Esophagus mucosa (tissue), 1 donor: ENCODE results near the gene WDR75. TPM values are rescaled to one million over a fixed set of nuclear protein-coding genes. Genes with fewer than 3 reads are reported as not detected.

Experiments
- total RNA-seq: library from RNA; stranded (reverse); gene quantifications from one replicate; pipeline ENCODE4 v1.2.4, GENCODE V29; 2023
- donor health status: DM: yes; HTN: yes; CAD: no.

The WDR75 gene
- total RNA-seq, 1 donor from 2014 or later: 24.3 TPM

Other genes with a start within 250 kb of the WDR75 start
- 11.8 TPM for gene SLC40A1, start 139.3 kb downstream of the WDR75 start, total RNA-seq
- gene ASNSD1, start 220.0 kb downstream of the WDR75 start, total RNA-seq: 20.0 TPM
- 2.7 TPM for gene ANKAR, start 233.2 kb downstream of the WDR75 start, total RNA-seq